CMK (cell line): ENCODE measurements around the gene PNISR.

ENCODE experiments used
- DNase-seq: peaks from one replicate; pipeline ENCODE4 v3.0.0-alpha.2; 2010; ENCODE audit warnings: low read depth

Gene PNISR

GRCh38 chr6:99409672-99410071 lies 15.4 kb downstream of the PNISR start:
- no peak for DNase-seq

GRCh38 chr6:99407076-99407475 lies 18.0 kb downstream of the PNISR start:
- DNase-seq = no peak

GRCh38 chr6:99402448-99402847 lies 22.7 kb downstream of the PNISR start:
- DNase-seq = no peak

- no peak for DNase-seq
Measured at GRCh38 chr6:99397287-99397686, 27.8 kb downstream of the PNISR start.

GRCh38 chr6:99393698-99394531 lies 31.2 kb downstream of the PNISR start, which contains the start of gene COQ3:
Gene COQ3, minus strand, starts transcription at chr6:99394195. Its CDS starts 16 bp downstream, at chr6:99394179.
- peak; percentile 52 for DNase-seq

GRCh38 chr6:99393366-99393697 lies 31.8 kb downstream of the PNISR start:
- DNase-seq = no peak

- DNase-seq = no peak
Measured at GRCh38 chr6:99390896-99391295, 34.2 kb downstream of the PNISR start.

GRCh38 chr6:99384507-99384906 lies 40.6 kb downstream of the PNISR start:
- no peak for DNase-seq

GRCh38 chr6:99378636-99379035 lies 46.5 kb downstream of the PNISR start:
- no peak for DNase-seq

- no peak for DNase-seq
Measured at GRCh38 chr6:99369533-99369932, 55.6 kb downstream of the PNISR start.

- no peak for DNase-seq
Measured at GRCh38 chr6:99366852-99367251, 58.3 kb downstream of the PNISR start.

- DNase-seq = no peak
Measured at GRCh38 chr6:99364026-99364425, 61.1 kb downstream of the PNISR start.

- DNase-seq = no peak
Measured at GRCh38 chr6:99362678-99363268, 62.3 kb downstream of the PNISR start.

GRCh38 chr6:99359800-99360199 lies 65.3 kb downstream of the PNISR start:
- DNase-seq = no peak

GRCh38 chr6:99356641-99357040 lies 68.5 kb downstream of the PNISR start:
- no peak for DNase-seq

- no peak for DNase-seq
Measured at GRCh38 chr6:99354983-99355382, 70.1 kb downstream of the PNISR start.

GRCh38 chr6:99353126-99353525 lies 72.0 kb downstream of the PNISR start:
- no peak for DNase-seq

- DNase-seq = no peak
Measured at GRCh38 chr6:99350573-99350972, 74.5 kb downstream of the PNISR start.

GRCh38 chr6:99349171-99350141 lies 75.7 kb downstream of the PNISR start, which contains the start of gene FAXC:
Gene FAXC, minus strand, starts transcription at chr6:99349674. Its CDS starts 302 bp downstream, at chr6:99349372.
- DNase-seq = no peak

- DNase-seq = no peak
Measured at GRCh38 chr6:99348288-99349170, 76.6 kb downstream of the PNISR start.
